WTC11 (cell line): ENCODE results near the gene GPR108. TPM values are rescaled to one million over a fixed set of nuclear protein-coding genes. Genes with fewer than 3 reads are reported as not detected.

Experiments used
- ATAC-seq: fragments of 200-7000 bp; cut with Tn5 transposase; 2 replicates; pipeline ENCODE4 v1.10.0; 2021; ENCODE audit warnings: mild to moderate bottlenecking, moderate library complexity
- CTCF ChIA-PET: fragments of 300-600 bp; sonication (Branson Sonifier 250); formaldehyde crosslinking; loops from one replicate; lab custom pipeline; 2021; ENCODE audit warnings: antibody characterized with exemption; lab: Charles Lee
- POLR2A ChIA-PET: fragments of 350-600 bp; sonication (Branson Sonifier 250); formaldehyde crosslinking; loops from one replicate; lab custom pipeline; 2021; ENCODE audit warnings: antibody characterized with exemption; lab: Charles Lee
- DNase-seq: peaks from one replicate; pipeline ENCODE4 v3.0.0; 2021; ENCODE audit warnings: low spot score
- H3K27ac Mint-ChIP-seq: 2 replicates; pipeline ENCODE4 v1.8.0; 2021; ENCODE audit warnings: mixed read lengths
- H3K27me3 Mint-ChIP-seq: 2 replicates; pipeline ENCODE4 v1.8.0; 2021; ENCODE audit warnings: low read depth, mild to moderate bottlenecking, moderate library complexity, mixed read lengths
- H3K36me3 Mint-ChIP-seq: 2 replicates; pipeline ENCODE4 v1.8.0; 2021; ENCODE audit warnings: mixed read lengths
- H3K4me1 Mint-ChIP-seq: 2 replicates; pipeline ENCODE4 v1.8.0; 2022; ENCODE audit warnings: mixed read lengths
- H3K4me3 Mint-ChIP-seq: 2 replicates; pipeline ENCODE4 v1.8.0; 2021; ENCODE audit warnings: mild to moderate bottlenecking, moderate library complexity, mixed read lengths
- H3K9me3 Mint-ChIP-seq: 2 replicates; pipeline ENCODE4 v1.8.0; 2021; ENCODE audit warnings: mixed read lengths
- ATF6 ChIP-seq: sonication (generic); formaldehyde crosslinking; IDR thresholded peaks from 2 replicates; pipeline ENCODE4 v1.8.1; 2023; ENCODE audit warnings: mild to moderate bottlenecking, missing genetic modification reagents
- CDX4 ChIP-seq: fragments of 250-450 bp; sonication (Bioruptor Pico); IDR thresholded peaks from 2 replicates; pipeline ENCODE4 v1.9.0; 2021; ENCODE audit warnings: moderate library complexity, mild to moderate bottlenecking, inconsistent platforms, borderline replicate concordance
- NFYB ChIP-seq: sonication (generic); formaldehyde crosslinking; conservative IDR thresholded peaks from 2 replicates; pipeline ENCODE4 v1.8.0; 2022; ENCODE audit warnings: low read depth, missing genetic modification reagents
- NR1H2 ChIP-seq: sonication (generic); formaldehyde crosslinking; IDR thresholded peaks from 2 replicates; pipeline ENCODE4 v1.9.0; 2021; ENCODE audit warnings: mild to moderate bottlenecking, moderate library complexity, missing genetic modification reagents
- NR3C1 ChIP-seq: sonication (generic); formaldehyde crosslinking; conservative IDR thresholded peaks from 2 replicates; pipeline ENCODE4 v1.8.1; 2023; ENCODE audit warnings: low read depth, mild to moderate bottlenecking, missing genetic modification reagents
- OVOL2 ChIP-seq: fragments of 250-450 bp; sonication (Bioruptor Pico); IDR thresholded peaks from 2 replicates; pipeline ENCODE4 v1.9.0; 2021; ENCODE audit warnings: mild to moderate bottlenecking, borderline replicate concordance
- SP1 ChIP-seq: sonication (generic); formaldehyde crosslinking; conservative IDR thresholded peaks from 2 replicates; pipeline ENCODE4 v1.8.1; 2022; ENCODE audit warnings: missing genetic modification reagents
- TEAD4 ChIP-seq: sonication (generic); formaldehyde crosslinking; IDR thresholded peaks from 2 replicates; pipeline ENCODE4 v1.8.0; 2022; ENCODE audit warnings: mild to moderate bottlenecking, missing genetic modification reagents
- TP53 ChIP-seq: sonication (generic); formaldehyde crosslinking; IDR thresholded peaks from 2 replicates; pipeline ENCODE4 v1.8.1; 2023; ENCODE audit warnings: mild to moderate bottlenecking, missing genetic modification reagents
- ZBTB21 ChIP-seq: sonication (generic); formaldehyde crosslinking; IDR thresholded peaks from 2 replicates; pipeline ENCODE4 v1.8.1; 2023; ENCODE audit warnings: mild to moderate bottlenecking, missing genetic modification reagents, borderline replicate concordance
- ZNF232 ChIP-seq: sonication (generic); formaldehyde crosslinking; IDR thresholded peaks from 2 replicates; pipeline ENCODE4 v1.8.0; 2022; ENCODE audit warnings: mild to moderate bottlenecking, missing genetic modification reagents
- ZNF396 ChIP-seq: fragments of 250-450 bp; sonication (Bioruptor Pico); IDR thresholded peaks from 2 replicates; pipeline ENCODE4 v1.8.0; 2021; ENCODE audit warnings: mild to moderate bottlenecking, moderate library complexity, borderline replicate concordance
- total RNA-seq: library from RNA; stranded (reverse); gene quantifications from 3 replicates; pipeline ENCODE4 v1.2.3, GENCODE V29; 2021
- TF ChIP-seq, protein P1 (sequence below): sonication (generic); formaldehyde crosslinking; conservative IDR thresholded peaks from 2 replicates; pipeline ENCODE4 v1.8.1; 2023; ENCODE audit warnings: mild to moderate bottlenecking, low read depth, missing genetic modification reagents, moderate library complexity
- TF ChIP-seq, protein P2 (sequence below): sonication (generic); formaldehyde crosslinking; conservative IDR thresholded peaks from 2 replicates; pipeline ENCODE4 v1.8.1; 2022; ENCODE audit warnings: mild to moderate bottlenecking, missing genetic modification reagents
- TF ChIP-seq, protein P3 (sequence below): sonication (generic); formaldehyde crosslinking; IDR thresholded peaks from 2 replicates; pipeline ENCODE4 v1.8.0; 2023; ENCODE audit warnings: missing genetic modification reagents
- TF ChIP-seq, protein P4 (sequence below): sonication (generic); formaldehyde crosslinking; IDR thresholded peaks from 2 replicates; pipeline ENCODE4 v1.8.0; 2022; ENCODE audit warnings: mild to moderate bottlenecking, missing genetic modification reagents
- TF ChIP-seq, protein P5 (sequence below): sonication (generic); formaldehyde crosslinking; IDR thresholded peaks from 2 replicates; pipeline ENCODE4 v1.8.0; 2023; ENCODE audit warnings: mild to moderate bottlenecking, missing genetic modification reagents
- TF ChIP-seq, protein P6 (sequence below): sonication (generic); formaldehyde crosslinking; IDR thresholded peaks from 2 replicates; pipeline ENCODE4 v1.8.1; 2023; ENCODE audit warnings: mild to moderate bottlenecking, missing genetic modification reagents, moderate library complexity

GPR108 gene
- total RNA-seq, 1 experiment from 2014 or later, result 48.7 TPM

- no peak for ATAC-seq
- peaks cover 40% of the 10 kb centered on the region for H3K27me3 Mint-ChIP-seq
- TF ChIP-seq, protein P1, sequence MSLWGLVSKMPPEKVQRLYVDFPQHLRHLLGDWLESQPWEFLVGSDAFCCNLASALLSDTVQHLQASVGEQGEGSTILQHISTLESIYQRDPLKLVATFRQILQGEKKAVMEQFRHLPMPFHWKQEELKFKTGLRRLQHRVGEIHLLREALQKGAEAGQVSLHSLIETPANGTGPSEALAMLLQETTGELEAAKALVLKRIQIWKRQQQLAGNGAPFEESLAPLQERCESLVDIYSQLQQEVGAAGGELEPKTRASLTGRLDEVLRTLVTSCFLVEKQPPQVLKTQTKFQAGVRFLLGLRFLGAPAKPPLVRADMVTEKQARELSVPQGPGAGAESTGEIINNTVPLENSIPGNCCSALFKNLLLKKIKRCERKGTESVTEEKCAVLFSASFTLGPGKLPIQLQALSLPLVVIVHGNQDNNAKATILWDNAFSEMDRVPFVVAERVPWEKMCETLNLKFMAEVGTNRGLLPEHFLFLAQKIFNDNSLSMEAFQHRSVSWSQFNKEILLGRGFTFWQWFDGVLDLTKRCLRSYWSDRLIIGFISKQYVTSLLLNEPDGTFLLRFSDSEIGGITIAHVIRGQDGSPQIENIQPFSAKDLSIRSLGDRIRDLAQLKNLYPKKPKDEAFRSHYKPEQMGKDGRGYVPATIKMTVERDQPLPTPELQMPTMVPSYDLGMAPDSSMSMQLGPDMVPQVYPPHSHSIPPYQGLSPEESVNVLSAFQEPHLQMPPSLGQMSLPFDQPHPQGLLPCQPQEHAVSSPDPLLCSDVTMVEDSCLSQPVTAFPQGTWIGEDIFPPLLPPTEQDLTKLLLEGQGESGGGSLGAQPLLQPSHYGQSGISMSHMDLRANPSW (CRISPR knock-in tag), result no peak
- TF ChIP-seq ZBTB21 (CRISPR knock-in tag) (no peak), ATF6 (CRISPR knock-in tag) (no peak), NFYB (no peak), CDX4 (CRISPR knock-in tag) (no peak), OVOL2 (CRISPR knock-in tag) (no peak), TEAD4 (no peak), TP53 (CRISPR knock-in tag) (no peak), ZNF232 (CRISPR knock-in tag) (no peak), NR1H2 (CRISPR knock-in tag) (no peak), SP1 (CRISPR knock-in tag) (no peak), ZNF396 (CRISPR knock-in tag) (no peak), NR3C1 (CRISPR knock-in tag) (no peak)
- TF ChIP-seq, protein P2, sequence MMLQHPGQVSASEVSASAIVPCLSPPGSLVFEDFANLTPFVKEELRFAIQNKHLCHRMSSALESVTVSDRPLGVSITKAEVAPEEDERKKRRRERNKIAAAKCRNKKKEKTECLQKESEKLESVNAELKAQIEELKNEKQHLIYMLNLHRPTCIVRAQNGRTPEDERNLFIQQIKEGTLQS, result no peak
- TF ChIP-seq, protein P3, sequence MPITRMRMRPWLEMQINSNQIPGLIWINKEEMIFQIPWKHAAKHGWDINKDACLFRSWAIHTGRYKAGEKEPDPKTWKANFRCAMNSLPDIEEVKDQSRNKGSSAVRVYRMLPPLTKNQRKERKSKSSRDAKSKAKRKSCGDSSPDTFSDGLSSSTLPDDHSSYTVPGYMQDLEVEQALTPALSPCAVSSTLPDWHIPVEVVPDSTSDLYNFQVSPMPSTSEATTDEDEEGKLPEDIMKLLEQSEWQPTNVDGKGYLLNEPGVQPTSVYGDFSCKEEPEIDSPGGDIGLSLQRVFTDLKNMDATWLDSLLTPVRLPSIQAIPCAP (CRISPR knock-in tag), result no peak
- TF ChIP-seq, protein P4, sequence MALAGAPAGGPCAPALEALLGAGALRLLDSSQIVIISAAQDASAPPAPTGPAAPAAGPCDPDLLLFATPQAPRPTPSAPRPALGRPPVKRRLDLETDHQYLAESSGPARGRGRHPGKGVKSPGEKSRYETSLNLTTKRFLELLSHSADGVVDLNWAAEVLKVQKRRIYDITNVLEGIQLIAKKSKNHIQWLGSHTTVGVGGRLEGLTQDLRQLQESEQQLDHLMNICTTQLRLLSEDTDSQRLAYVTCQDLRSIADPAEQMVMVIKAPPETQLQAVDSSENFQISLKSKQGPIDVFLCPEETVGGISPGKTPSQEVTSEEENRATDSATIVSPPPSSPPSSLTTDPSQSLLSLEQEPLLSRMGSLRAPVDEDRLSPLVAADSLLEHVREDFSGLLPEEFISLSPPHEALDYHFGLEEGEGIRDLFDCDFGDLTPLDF (CRISPR knock-in tag), result no peak
- TF ChIP-seq, protein P5, sequence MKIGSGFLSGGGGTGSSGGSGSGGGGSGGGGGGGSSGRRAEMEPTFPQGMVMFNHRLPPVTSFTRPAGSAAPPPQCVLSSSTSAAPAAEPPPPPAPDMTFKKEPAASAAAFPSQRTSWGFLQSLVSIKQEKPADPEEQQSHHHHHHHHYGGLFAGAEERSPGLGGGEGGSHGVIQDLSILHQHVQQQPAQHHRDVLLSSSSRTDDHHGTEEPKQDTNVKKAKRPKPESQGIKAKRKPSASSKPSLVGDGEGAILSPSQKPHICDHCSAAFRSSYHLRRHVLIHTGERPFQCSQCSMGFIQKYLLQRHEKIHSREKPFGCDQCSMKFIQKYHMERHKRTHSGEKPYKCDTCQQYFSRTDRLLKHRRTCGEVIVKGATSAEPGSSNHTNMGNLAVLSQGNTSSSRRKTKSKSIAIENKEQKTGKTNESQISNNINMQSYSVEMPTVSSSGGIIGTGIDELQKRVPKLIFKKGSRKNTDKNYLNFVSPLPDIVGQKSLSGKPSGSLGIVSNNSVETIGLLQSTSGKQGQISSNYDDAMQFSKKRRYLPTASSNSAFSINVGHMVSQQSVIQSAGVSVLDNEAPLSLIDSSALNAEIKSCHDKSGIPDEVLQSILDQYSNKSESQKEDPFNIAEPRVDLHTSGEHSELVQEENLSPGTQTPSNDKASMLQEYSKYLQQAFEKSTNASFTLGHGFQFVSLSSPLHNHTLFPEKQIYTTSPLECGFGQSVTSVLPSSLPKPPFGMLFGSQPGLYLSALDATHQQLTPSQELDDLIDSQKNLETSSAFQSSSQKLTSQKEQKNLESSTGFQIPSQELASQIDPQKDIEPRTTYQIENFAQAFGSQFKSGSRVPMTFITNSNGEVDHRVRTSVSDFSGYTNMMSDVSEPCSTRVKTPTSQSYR (CRISPR knock-in tag), result no peak
- TF ChIP-seq, protein P6, sequence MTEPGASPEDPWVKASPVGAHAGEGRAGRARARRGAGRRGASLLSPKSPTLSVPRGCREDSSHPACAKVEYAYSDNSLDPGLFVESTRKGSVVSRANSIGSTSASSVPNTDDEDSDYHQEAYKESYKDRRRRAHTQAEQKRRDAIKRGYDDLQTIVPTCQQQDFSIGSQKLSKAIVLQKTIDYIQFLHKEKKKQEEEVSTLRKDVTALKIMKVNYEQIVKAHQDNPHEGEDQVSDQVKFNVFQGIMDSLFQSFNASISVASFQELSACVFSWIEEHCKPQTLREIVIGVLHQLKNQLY (CRISPR knock-in tag), result no peak
- TF ChIP-seq, all 79 proteins: peak for 0
- no peak for DNase-seq
- H3K9me3 Mint-ChIP-seq, result no peaks in the 10 kb centered on the region
- H3K4me3 Mint-ChIP-seq, result no peak overlapping the region
- no peaks in the 10 kb centered on the region for H3K36me3 Mint-ChIP-seq
- H3K4me1 Mint-ChIP-seq, result peaks cover 13% of the 10 kb centered on the region
- CTCF ChIA-PET, result interaction anchor here (0.8 to 1.1 kb wide), 7 partner anchors 9 to 235 kb away, joined by 3 to 5 read pairs (median 4); partner anchors contain the start of genes C3 and VAV1
- H3K27ac Mint-ChIP-seq, result no peak overlapping the region
- POLR2A ChIA-PET, result no interaction called here
Observed at GRCh38 chr19:6711605-6712004, 25.8 kb downstream of the GPR108 start.
